PFSK-1 (cell line): Measurements from ENCODE around the gene EFHC2.

ENCODE experiments used
- FOXP2 ChIP-seq: optimal IDR thresholded peaks from 2 replicates; pipeline ENCODE3; 2011; ENCODE audit warnings: borderline replicate concordance, control low read depth, inconsistent platforms; ENCODE audit not compliant: insufficient read depth; ENCODE audit errors: extremely low read length, extremely low read depth
- POLR2AphosphoS5 ChIP-seq: IDR thresholded peaks from 2 replicates; pipeline ENCODE4 v1.6.1; 2012; ENCODE audit warnings: low read depth, mild to moderate bottlenecking, control low read depth, low read length, moderate library complexity
- REST ChIP-seq, 2 experiments: IDR thresholded peaks; 2 replicates each; pipeline versions ENCODE4 v1.6.1 to v1.8.0; 2011 to 2012; ENCODE audit warnings: low read depth in 2 of 2, low read length in 2 of 2, control low read depth in 1 of 2, inconsistent platforms in 1 of 2, mild to moderate bottlenecking in 1 of 2, moderate library complexity in 1 of 2; ENCODE audit not compliant: insufficient read depth in 1 of 2
- SIN3A ChIP-seq: IDR thresholded peaks from 2 replicates; pipeline ENCODE4 v1.6.1; 2012; ENCODE audit warnings: mild to moderate bottlenecking, low read length, moderate library complexity, borderline replicate concordance; ENCODE audit not compliant: insufficient read depth
- TAF1 ChIP-seq: IDR thresholded peaks from 2 replicates; pipeline ENCODE4 v1.6.1; 2012; ENCODE audit warnings: low read length, control low read depth, borderline replicate concordance; ENCODE audit not compliant: insufficient read depth

DNA sequence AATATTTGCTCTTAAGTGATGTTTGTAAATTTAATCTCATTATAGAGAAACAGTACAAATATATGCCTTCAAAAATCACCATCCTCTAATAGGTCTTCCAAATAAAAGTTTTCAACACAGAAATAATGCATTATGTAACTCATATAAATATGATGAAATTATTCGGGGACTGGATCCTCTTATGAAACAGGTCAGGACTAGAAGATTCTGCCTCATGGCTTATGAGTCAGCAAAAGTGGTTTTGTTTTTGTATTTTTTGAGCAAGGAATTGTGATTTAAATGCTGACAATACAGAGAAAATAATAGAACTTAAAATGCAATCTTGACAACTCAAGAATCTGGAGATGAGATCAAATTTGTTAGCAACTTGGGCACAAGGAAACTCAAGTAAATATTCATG lies 190.6 kb downstream of the EFHC2 start:
- TF ChIP-seq POLR2AphosphoS5: no peak
- no peak for TF ChIP-seq REST (IDR thresholded peaks at IDR 0.05; ENCODE audit: insufficient read depth in 1 of 2, low read depth in 2 of 2, low read length in 2 of 2)
- TF ChIP-seq TAF1: no peak
- TF ChIP-seq SIN3A: no peak
- no peak for TF ChIP-seq FOXP2
